A673 (cell line): ENCODE results near the gene DNMT3A.

ENCODE experiments used
- EZH2 ChIP-seq: fragments of 200-600 bp; sonication (generic); IDR thresholded peaks from 2 replicates; pipeline ENCODE4 v1.6.1; 2017; ENCODE audit warnings: borderline replicate concordance, low read depth, mild to moderate bottlenecking, mixed read lengths, antibody characterized with exemption, low read length; ENCODE audit not compliant: poor library complexity, severe bottlenecking
- TF ChIP-seq, protein P1 (sequence below): fragments of 300-800, 200-600 bp; sonication (generic); conservative IDR thresholded peaks from 2 replicates; pipeline ENCODE4 v1.5.1; 2017; ENCODE audit warnings: low read depth, mild to moderate bottlenecking, antibody characterized with exemption, low read length, moderate library complexity, mixed read lengths

- TF ChIP-seq, protein P1, sequence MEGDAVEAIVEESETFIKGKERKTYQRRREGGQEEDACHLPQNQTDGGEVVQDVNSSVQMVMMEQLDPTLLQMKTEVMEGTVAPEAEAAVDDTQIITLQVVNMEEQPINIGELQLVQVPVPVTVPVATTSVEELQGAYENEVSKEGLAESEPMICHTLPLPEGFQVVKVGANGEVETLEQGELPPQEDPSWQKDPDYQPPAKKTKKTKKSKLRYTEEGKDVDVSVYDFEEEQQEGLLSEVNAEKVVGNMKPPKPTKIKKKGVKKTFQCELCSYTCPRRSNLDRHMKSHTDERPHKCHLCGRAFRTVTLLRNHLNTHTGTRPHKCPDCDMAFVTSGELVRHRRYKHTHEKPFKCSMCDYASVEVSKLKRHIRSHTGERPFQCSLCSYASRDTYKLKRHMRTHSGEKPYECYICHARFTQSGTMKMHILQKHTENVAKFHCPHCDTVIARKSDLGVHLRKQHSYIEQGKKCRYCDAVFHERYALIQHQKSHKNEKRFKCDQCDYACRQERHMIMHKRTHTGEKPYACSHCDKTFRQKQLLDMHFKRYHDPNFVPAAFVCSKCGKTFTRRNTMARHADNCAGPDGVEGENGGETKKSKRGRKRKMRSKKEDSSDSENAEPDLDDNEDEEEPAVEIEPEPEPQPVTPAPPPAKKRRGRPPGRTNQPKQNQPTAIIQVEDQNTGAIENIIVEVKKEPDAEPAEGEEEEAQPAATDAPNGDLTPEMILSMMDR, result no peak
- no peak for TF ChIP-seq EZH2
Observed at GRCh38 chr2:25305775-25306174, 36.0 kb downstream of the DNMT3A start.
